Endothelial cell of umbilical vein (primary cell): ENCODE data around the gene ITIH6. TPM values are rescaled to one million over a fixed set of nuclear protein-coding genes. Genes with fewer than 3 reads are reported as not detected.
"Not testable (repeated sequence)": the region's sequence is repeated elsewhere in the genome, so short reads cannot be mapped to it uniquely, and the experiment has no call there.

ENCODE experiments used
- Bru-seq: library from RNA; stranded (reverse); fragments of 400-500 nt; gene quantifications from one replicate; lab custom pipeline; 2021; lab: Mats Ljungman, UMichigan
- BruChase-seq, 2 experiments: library from RNA; stranded (reverse); fragments of 400-500 nt; gene quantifications; one replicate each; lab custom pipeline; 2021; lab: Mats Ljungman, UMichigan
- BruUV-seq: library from RNA; stranded (reverse); fragments of 400-500 nt; replicated peaks from 2 replicates; lab custom pipeline; 2021; lab: Mats Ljungman, UMichigan
- CTCF ChIA-PET: fragments of 300-600, 350-600 bp; sonication (Branson Sonifier 250); formaldehyde crosslinking; loops from one replicate; lab custom pipeline; 2021; ENCODE audit warnings: antibody characterized with exemption, inconsistent platforms; lab: Charles Lee
- POLR2A ChIA-PET: fragments of 300-600, 350-600 bp; sonication (Branson Sonifier 250); formaldehyde crosslinking; loops from one replicate; lab custom pipeline; 2021; ENCODE audit warnings: antibody characterized with exemption, inconsistent platforms; lab: Charles Lee
- DNase-seq: peaks from one replicate; pipeline ENCODE4 v3.0.0-alpha.2; 2011; ENCODE audit warnings: low read depth, low spot score
- FAIRE-seq: peaks from 2 replicates; lab custom pipeline; 2011; peaks lifted over from hg19 to GRCh38; lab: Jason Lieb, UNC
- H2AFZ ChIP-seq: 2 replicates; pipeline ENCODE4 v1.6.0; 2012; ENCODE audit warnings: low read depth, low read length, control low read depth, inconsistent platforms
- H3K27ac ChIP-seq: 2 replicates; pipeline ENCODE4 v1.5.1; 2011; ENCODE audit warnings: low read depth, mild to moderate bottlenecking, control low read depth, low read length, moderate library complexity; ENCODE audit not compliant: insufficient read depth
- H3K27me3 ChIP-seq, 2 experiments: 2 replicates each; pipeline versions ENCODE4 v1.6.0 to v1.6.1; 2011; ENCODE audit warnings: low read length in 2 of 2, mixed read lengths in 1 of 2; ENCODE audit not compliant: control insufficient read depth in 2 of 2, insufficient read depth in 2 of 2
- H3K36me3 ChIP-seq, 2 experiments: 2 replicates in 1 of 2; 3 replicates in 1 of 2; pipeline ENCODE4 v1.5.1; 2011; ENCODE audit warnings: low read length in 2 of 2, mild to moderate bottlenecking in 1 of 2, moderate library complexity in 1 of 2; ENCODE audit not compliant: control insufficient read depth in 2 of 2, insufficient read depth in 2 of 2; ENCODE audit errors: extremely low read depth in 1 of 2
- H3K4me1 ChIP-seq: 3 replicates; pipeline ENCODE4 v1.5.1; 2011; ENCODE audit warnings: mild to moderate bottlenecking, low read length; ENCODE audit not compliant: control insufficient read depth, insufficient read depth; ENCODE audit errors: extremely low read depth
- H3K4me2 ChIP-seq: 2 replicates; pipeline ENCODE4 v1.6.1; 2011; ENCODE audit warnings: low read length, control low read depth, mixed read lengths; ENCODE audit not compliant: insufficient read depth
- H3K4me3 ChIP-seq, 3 experiments: fragments of 200-600 bp in 1 of 3; sonication (generic), shearing (Covaris generic) in 1 of 3; replicated peaks in 1 of 3; 2 replicates each; pipeline ENCODE4 v1.5.1; 2011 to 2016; ENCODE audit warnings: control low read depth in 3 of 3, low read length in 3 of 3, mild to moderate bottlenecking in 2 of 3, inconsistent platforms in 1 of 3, low read depth in 1 of 3, moderate library complexity in 1 of 3; ENCODE audit not compliant: insufficient read depth in 1 of 3
- H3K79me2 ChIP-seq: 2 replicates; pipeline ENCODE4 v1.6.0; 2012; ENCODE audit warnings: low read length, inconsistent platforms; ENCODE audit not compliant: control insufficient read depth, insufficient read depth
- H3K9ac ChIP-seq: replicated peaks from 2 replicates; pipeline ENCODE3; 2011; ENCODE audit warnings: low read length, control low read depth; ENCODE audit not compliant: insufficient read depth; ENCODE audit errors: extremely low read depth
- H3K9me1 ChIP-seq: replicated peaks from 3 replicates; pipeline ENCODE4 v1.6.0; 2011; ENCODE audit warnings: mild to moderate bottlenecking, low read length; ENCODE audit not compliant: control insufficient read depth, insufficient read depth; ENCODE audit errors: extremely low read depth
- H3K9me3 ChIP-seq: replicated peaks from 2 replicates; pipeline ENCODE4 v1.5.1; 2012; ENCODE audit warnings: low read length, inconsistent platforms; ENCODE audit not compliant: control insufficient read depth, insufficient read depth
- H4K20me1 ChIP-seq: replicated peaks from 2 replicates; pipeline ENCODE3; 2011; ENCODE audit warnings: mild to moderate bottlenecking, low read length; ENCODE audit not compliant: control insufficient read depth, insufficient read depth; ENCODE audit errors: extremely low read depth
- EZH2 ChIP-seq: IDR thresholded peaks from 2 replicates; pipeline ENCODE4 v1.6.1; 2012; ENCODE audit warnings: borderline replicate concordance, low read depth, mild to moderate bottlenecking, moderate library complexity, low read length, inconsistent platforms; ENCODE audit not compliant: severe bottlenecking
- FOS ChIP-seq: IDR thresholded peaks from 2 replicates; pipeline ENCODE4 v1.6.1; 2011; ENCODE audit warnings: mild to moderate bottlenecking, low read length, moderate library complexity, borderline replicate concordance; ENCODE audit not compliant: insufficient read depth
- GATA2 ChIP-seq: IDR thresholded peaks from 2 replicates; pipeline ENCODE4 v1.7.0; 2011; ENCODE audit warnings: low read depth, mild to moderate bottlenecking, moderate library complexity, mixed read lengths, low read length; ENCODE audit not compliant: insufficient read length, insufficient read depth
- JUN ChIP-seq: IDR thresholded peaks from 2 replicates; pipeline ENCODE4 v1.6.1; 2011; ENCODE audit warnings: borderline replicate concordance, low read depth; ENCODE audit not compliant: insufficient read length, insufficient read depth
- MYC ChIP-seq: IDR thresholded peaks from one replicate; pipeline ENCODE4 v1.6.1; 2011; ENCODE audit warnings: mild to moderate bottlenecking, low read depth, low read length
- POLR2A ChIP-seq: IDR thresholded peaks from 2 replicates; pipeline ENCODE4 v1.6.1; 2012; ENCODE audit warnings: low read depth, mild to moderate bottlenecking, control low read depth, low read length
- POLR2AphosphoS5 ChIP-seq: IDR thresholded peaks from 2 replicates; pipeline ENCODE4 v1.6.1; 2012; ENCODE audit warnings: low read depth, mild to moderate bottlenecking, control low read depth, low read length, moderate library complexity; ENCODE audit not compliant: insufficient read depth
- dilution Hi-C: fragments of 300-500 bp; cut with MboI; formaldehyde crosslinking; loops from one replicate; pipeline ENCODE4 v1.15.0; 2019; ENCODE audit warnings: low sequenced_read_pairs; ENCODE audit not compliant: extremely low pct_ligation_motif_present
- intact Hi-C: fragments of 100-400 bp; cut with micrococcal nuclease; formaldehyde crosslinking; loops from one replicate; pipeline ENCODE4 v1.10.0; 2022
- long read RNA-seq: library from polyadenylated mRNA; stranded (forward); transcript quantifications from one replicate; pipeline ENCODE4 v2.0.0, GENCODE V29; 2021
- polyA minus RNA-seq, 3 experiments: library from RNA; depleted of rRNA, polyadenylated mRNA; stranded (reverse); fragments of >200 nt; gene quantifications; 1 replicate in 1 of 3; 2 replicates in 2 of 3; pipeline ENCODE4 v1.2.3, GENCODE V29; 2011
- polyA plus RNA-seq, 4 experiments: library from polyadenylated mRNA; depleted of rRNA in 3 of 4; stranded (reverse) in 3 of 4; unstranded in 1 of 4; fragments of >200 nt; gene quantifications; 2 replicates each; pipeline versions ENCODE4 v1.2.1 to v1.2.3, GENCODE V29; 2011 to 2012; ENCODE audit warnings: missing spikeins in 1 of 4
- total RNA-seq: library from RNA; stranded (reverse); gene quantifications from 2 replicates; pipeline ENCODE4 v1.2.3, GENCODE V29; 2021
- TF ChIP-seq, protein P1 (sequence below): IDR thresholded peaks from 2 replicates; pipeline ENCODE4 v1.6.1; 2011; ENCODE audit not compliant: insufficient read depth, insufficient read length
- TF ChIP-seq, protein P2 (sequence below), 2 donors: IDR thresholded peaks; 1 replicate in 1 of 2; 2 replicates in 1 of 2; pipeline ENCODE4 v1.5.1; 2011; ENCODE audit warnings: low read length in 2 of 2, mild to moderate bottlenecking in 2 of 2, moderate library complexity in 2 of 2, control low read depth in 1 of 2, inconsistent platforms in 1 of 2, low read depth in 1 of 2; ENCODE audit not compliant: insufficient read depth in 1 of 2; ENCODE audit errors: extremely low read depth in 1 of 2

The ITIH6 gene, protein sequence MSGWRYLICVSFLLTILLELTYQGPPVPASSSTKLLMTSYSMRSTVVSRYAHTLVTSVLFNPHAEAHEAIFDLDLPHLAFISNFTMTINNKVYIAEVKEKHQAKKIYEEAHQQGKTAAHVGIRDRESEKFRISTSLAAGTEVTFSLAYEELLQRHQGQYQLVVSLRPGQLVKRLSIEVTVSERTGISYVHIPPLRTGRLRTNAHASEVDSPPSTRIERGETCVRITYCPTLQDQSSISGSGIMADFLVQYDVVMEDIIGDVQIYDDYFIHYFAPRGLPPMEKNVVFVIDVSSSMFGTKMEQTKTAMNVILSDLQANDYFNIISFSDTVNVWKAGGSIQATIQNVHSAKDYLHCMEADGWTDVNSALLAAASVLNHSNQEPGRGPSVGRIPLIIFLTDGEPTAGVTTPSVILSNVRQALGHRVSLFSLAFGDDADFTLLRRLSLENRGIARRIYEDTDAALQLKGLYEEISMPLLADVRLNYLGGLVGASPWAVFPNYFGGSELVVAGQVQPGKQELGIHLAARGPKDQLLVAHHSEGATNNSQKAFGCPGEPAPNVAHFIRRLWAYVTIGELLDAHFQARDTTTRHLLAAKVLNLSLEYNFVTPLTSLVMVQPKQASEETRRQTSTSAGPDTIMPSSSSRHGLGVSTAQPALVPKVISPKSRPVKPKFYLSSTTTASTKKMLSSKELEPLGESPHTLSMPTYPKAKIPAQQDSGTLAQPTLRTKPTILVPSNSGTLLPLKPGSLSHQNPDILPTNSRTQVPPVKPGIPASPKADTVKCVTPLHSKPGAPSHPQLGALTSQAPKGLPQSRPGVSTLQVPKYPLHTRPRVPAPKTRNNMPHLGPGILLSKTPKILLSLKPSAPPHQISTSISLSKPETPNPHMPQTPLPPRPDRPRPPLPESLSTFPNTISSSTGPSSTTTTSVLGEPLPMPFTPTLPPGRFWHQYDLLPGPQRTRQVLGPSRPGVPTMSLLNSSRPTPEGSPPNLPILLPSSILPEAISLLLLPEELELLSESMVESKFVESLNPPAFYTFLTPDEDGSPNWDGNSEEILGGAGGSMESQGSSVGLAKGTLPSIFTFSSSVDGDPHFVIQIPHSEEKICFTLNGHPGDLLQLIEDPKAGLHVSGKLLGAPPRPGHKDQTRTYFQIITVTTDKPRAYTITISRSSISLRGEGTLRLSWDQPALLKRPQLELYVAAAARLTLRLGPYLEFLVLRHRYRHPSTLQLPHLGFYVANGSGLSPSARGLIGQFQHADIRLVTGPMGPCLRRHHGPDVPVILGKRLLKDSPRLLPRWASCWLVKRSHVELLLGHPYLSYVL
- total RNA-seq (not detected in 2 replicates), polyA plus RNA-seq (not detected in 2 replicates), polyA minus RNA-seq (not detected in 2 replicates), Bru-seq, nascent RNA (percentile 6 among the genes with signal in this experiment), BruChase-seq, experiment 1, labeled RNA remaining after a 6-hour chase (percentile 7 among the genes with signal in this experiment), BruChase-seq, experiment 2, labeled RNA remaining after a 2-hour chase (not detected)
- polyA plus RNA-seq (2011; cell fraction: cytosol; rRNA removed) = not detected in 2 replicates
- not detected in 2 replicates for polyA plus RNA-seq (2011; cell fraction: nucleus; rRNA removed)
- polyA plus RNA-seq (2012) = not detected in 2 replicates
- polyA minus RNA-seq (2011; cell fraction: cytosol; rRNA and poly(A)+ RNA removed) = not detected
- polyA minus RNA-seq (2011; cell fraction: nucleus; rRNA and poly(A)+ RNA removed) = not detected in 2 replicates
- long read RNA-seq = 0 reads

DNA sequence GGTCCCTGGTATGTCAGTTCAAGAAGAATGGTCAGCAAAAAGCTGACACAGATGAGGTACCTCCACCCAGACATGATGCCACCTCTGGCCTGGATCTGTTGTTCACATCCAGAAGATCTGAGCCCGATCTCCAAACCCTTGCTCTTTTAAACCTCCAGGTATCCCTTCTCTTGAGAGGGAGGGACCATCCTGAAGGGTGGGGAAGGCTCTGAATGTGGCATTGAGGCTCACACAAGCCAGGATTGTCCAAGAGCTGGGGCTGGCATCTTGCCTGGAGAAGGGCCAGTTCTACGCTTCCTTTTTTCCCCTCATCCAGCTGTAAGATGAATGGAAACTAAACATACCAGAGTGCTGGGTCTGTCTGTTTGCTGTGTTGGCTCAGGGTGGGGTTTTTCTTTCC, at the start of gene ITIH6:
Gene ITIH6 (minus strand): TSS at position 119 of the 400 bp plus-strand sequence. CDS start 45 bp downstream, at position 74.
- BruUV-seq = no TSS peak
- no peak within 1 kb of the TSS for H2AFZ ChIP-seq
- H3K4me2 ChIP-seq = no peak within 1 kb of the TSS
- no peaks in the 10 kb centered on the region for H3K9me1 ChIP-seq
- H3K9me3 ChIP-seq = no peaks in the 10 kb centered on the region
- no peak within 1 kb of the TSS for H3K9ac ChIP-seq
- peaks cover 0 to 11% of the 10 kb centered on the region in 2 experiments for H3K27me3 ChIP-seq
- H3K4me3 ChIP-seq = no peak within 1 kb of the TSS
- intact Hi-C loops (no loop called here), dilution Hi-C loops (no loop called here)
- POLR2A ChIA-PET = no interaction called here
- H3K27ac ChIP-seq = no peak within 1 kb of the TSS
- DNase-seq (no peak), FAIRE-seq (no peak)
- no peaks in the 10 kb centered on the region for H3K36me3 ChIP-seq
- no peaks in the 10 kb centered on the region for H3K79me2 ChIP-seq
- TF ChIP-seq, protein P1, sequence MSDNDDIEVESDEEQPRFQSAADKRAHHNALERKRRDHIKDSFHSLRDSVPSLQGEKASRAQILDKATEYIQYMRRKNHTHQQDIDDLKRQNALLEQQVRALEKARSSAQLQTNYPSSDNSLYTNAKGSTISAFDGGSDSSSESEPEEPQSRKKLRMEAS = no peak
- TF ChIP-seq POLR2AphosphoS5 (no peak), POLR2A (no peak), FOS (no peak), JUN (no peak), GATA2 (no peak), MYC (no peak), EZH2 (no peak)
- TF ChIP-seq, protein P2, sequence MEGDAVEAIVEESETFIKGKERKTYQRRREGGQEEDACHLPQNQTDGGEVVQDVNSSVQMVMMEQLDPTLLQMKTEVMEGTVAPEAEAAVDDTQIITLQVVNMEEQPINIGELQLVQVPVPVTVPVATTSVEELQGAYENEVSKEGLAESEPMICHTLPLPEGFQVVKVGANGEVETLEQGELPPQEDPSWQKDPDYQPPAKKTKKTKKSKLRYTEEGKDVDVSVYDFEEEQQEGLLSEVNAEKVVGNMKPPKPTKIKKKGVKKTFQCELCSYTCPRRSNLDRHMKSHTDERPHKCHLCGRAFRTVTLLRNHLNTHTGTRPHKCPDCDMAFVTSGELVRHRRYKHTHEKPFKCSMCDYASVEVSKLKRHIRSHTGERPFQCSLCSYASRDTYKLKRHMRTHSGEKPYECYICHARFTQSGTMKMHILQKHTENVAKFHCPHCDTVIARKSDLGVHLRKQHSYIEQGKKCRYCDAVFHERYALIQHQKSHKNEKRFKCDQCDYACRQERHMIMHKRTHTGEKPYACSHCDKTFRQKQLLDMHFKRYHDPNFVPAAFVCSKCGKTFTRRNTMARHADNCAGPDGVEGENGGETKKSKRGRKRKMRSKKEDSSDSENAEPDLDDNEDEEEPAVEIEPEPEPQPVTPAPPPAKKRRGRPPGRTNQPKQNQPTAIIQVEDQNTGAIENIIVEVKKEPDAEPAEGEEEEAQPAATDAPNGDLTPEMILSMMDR (IDR thresholded peaks at IDR 0.05; ENCODE audit: extremely low read depth in 1 of 2, insufficient read depth in 1 of 2, low read depth in 1 of 2, low read length in 2 of 2) = no peak
- no peaks in the 10 kb centered on the region for H3K4me1 ChIP-seq
- no peaks in the 10 kb centered on the region for H4K20me1 ChIP-seq
- CTCF ChIA-PET = no interaction called here

DNA sequence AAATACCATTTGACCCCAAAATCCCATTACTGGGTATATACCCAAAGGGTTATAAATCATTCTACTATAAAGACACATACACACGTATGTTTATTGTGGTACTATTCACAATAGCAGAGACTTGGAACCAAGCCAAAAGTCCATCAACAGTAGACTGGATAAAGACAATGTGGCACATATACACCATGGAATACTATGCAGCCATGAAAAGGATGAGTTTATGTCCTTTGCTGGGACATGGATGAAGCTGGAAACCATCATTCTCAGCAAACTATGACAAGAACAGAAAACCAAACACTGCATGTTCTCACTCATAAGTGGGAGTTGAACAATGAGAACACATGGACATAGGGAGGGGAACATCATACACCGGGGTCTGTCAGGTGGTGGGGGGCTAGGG, 49.6 kb upstream of the ITIH6 start:
- dilution Hi-C loops, BruUV-seq, CTCF ChIA-PET: not testable (repeated sequence)

More for the DNA sequence above, 49.6 kb upstream of the ITIH6 start:
- H3K4me1 ChIP-seq, H3K27me3 ChIP-seq, H3K79me2 ChIP-seq, H3K9ac ChIP-seq, intact Hi-C loops, H3K4me2 ChIP-seq, H2AFZ ChIP-seq, H3K4me3 ChIP-seq, H3K9me3 ChIP-seq, POLR2A ChIA-PET, FAIRE-seq, H3K27ac ChIP-seq, H4K20me1 ChIP-seq, H3K36me3 ChIP-seq, DNase-seq, H3K9me1 ChIP-seq: not testable (repeated sequence)
